Fibroblast of lung (primary cell): ENCODE measurements around the gene JAKMIP3.

Source experiments
- EZH2 ChIP-seq: IDR thresholded peaks from 2 replicates; pipeline ENCODE4 v1.5.1; 2012; ENCODE audit warnings: low read length, control low read depth, mild to moderate bottlenecking; ENCODE audit errors: missing control alignments
- TF ChIP-seq, protein P1 (sequence below), 2 donors: IDR thresholded peaks in 1 of 2; conservative IDR thresholded peaks in 1 of 2; 1 replicate in 1 of 2; 2 replicates in 1 of 2; pipeline ENCODE4 v1.5.1; 2011 to 2012; ENCODE audit warnings: low read length in 2 of 2, control low read depth in 1 of 2, inconsistent platforms in 1 of 2, low read depth in 1 of 2, mild to moderate bottlenecking in 1 of 2

DNA sequence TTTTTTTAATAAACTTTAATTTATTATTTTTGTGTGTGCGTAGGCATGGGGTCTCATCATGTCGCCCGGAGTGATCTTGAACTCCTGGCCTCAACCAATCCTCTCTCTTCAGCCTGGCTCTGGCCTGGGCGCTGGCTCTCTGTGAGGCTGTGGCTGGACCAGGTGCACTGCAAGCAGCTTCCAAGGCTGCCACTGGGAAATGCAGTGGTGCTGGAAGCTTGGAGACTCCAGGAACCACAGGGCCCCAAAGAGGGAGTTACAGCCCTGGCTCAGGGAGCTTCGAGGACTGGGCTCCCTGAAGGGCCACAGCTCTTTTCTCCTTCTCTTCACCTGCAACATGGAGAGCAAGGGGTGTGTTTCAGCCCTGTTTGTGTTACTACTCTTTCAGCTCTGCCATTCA lies 47.3 kb upstream of the JAKMIP3 start:
- TF ChIP-seq, protein P1, sequence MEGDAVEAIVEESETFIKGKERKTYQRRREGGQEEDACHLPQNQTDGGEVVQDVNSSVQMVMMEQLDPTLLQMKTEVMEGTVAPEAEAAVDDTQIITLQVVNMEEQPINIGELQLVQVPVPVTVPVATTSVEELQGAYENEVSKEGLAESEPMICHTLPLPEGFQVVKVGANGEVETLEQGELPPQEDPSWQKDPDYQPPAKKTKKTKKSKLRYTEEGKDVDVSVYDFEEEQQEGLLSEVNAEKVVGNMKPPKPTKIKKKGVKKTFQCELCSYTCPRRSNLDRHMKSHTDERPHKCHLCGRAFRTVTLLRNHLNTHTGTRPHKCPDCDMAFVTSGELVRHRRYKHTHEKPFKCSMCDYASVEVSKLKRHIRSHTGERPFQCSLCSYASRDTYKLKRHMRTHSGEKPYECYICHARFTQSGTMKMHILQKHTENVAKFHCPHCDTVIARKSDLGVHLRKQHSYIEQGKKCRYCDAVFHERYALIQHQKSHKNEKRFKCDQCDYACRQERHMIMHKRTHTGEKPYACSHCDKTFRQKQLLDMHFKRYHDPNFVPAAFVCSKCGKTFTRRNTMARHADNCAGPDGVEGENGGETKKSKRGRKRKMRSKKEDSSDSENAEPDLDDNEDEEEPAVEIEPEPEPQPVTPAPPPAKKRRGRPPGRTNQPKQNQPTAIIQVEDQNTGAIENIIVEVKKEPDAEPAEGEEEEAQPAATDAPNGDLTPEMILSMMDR (conservative IDR thresholded peaks at IDR 0.05 in 1 of 2, IDR thresholded peaks at IDR 0.05 in 1 of 2; ENCODE audit: low read depth in 1 of 2, low read length in 2 of 2): no peak
- TF ChIP-seq EZH2: no peak
